CD4-positive, CD25-positive, alpha-beta regulatory T cell (primary cell): Measurements from ENCODE around the gene MBTPS2. TPM values are rescaled to one million over a fixed set of nuclear protein-coding genes. Genes with fewer than 3 reads are reported as not detected.
A peak's percentile ranks its signal among the peaks of the same experiment; 100 is the strongest.

Source experiments
- ATAC-seq, 2 donors: fragments of 150-1000 bp; cut with Tn5 transposase; one replicate each; pipeline ENCODE4 v1.10.0; 2021; ENCODE audit warnings: low read depth in 2 of 2, moderate number of reproducible peaks in 2 of 2, moderate library complexity in 1 of 2
- DNase-seq, 3 donors: peaks; one replicate each; pipeline versions ENCODE4 v3.0.0 to v3.0.0-alpha.2; 2012 to 2022; ENCODE audit warnings: mixed read lengths in 1 of 3
- H3K27ac ChIP-seq: one replicate; pipeline ENCODE4 v1.7.0; 2013; ENCODE audit warnings: mild to moderate bottlenecking, low read length; ENCODE audit not compliant: insufficient read depth, poor library complexity, severe bottlenecking
- H3K27me3 ChIP-seq: one replicate; pipeline ENCODE4 v1.7.0; 2013; ENCODE audit warnings: low read length; ENCODE audit not compliant: control insufficient read depth, insufficient read depth
- H3K36me3 ChIP-seq: one replicate; pipeline ENCODE4 v1.7.0; 2013; ENCODE audit warnings: mild to moderate bottlenecking, low read length, moderate library complexity; ENCODE audit not compliant: control insufficient read depth, insufficient read depth
- H3K4me1 ChIP-seq: 2 replicates; pipeline ENCODE4 v1.7.0; 2013; ENCODE audit warnings: mild to moderate bottlenecking, low read length; ENCODE audit not compliant: insufficient read depth, control insufficient read depth, poor library complexity, severe bottlenecking
- H3K4me3 ChIP-seq: one replicate; pipeline ENCODE4 v1.7.0; 2013; ENCODE audit warnings: low read depth, mild to moderate bottlenecking, low read length, moderate library complexity
- H3K9me3 ChIP-seq, 2 experiments: 1 replicate in 1 of 2; 2 replicates in 1 of 2; pipeline ENCODE4 v1.7.0; 2013; ENCODE audit warnings: low read length in 2 of 2, mild to moderate bottlenecking in 1 of 2, moderate library complexity in 1 of 2; ENCODE audit not compliant: control insufficient read depth in 2 of 2
- H3K27ac Mint-ChIP-seq, 3 donors: one replicate each; pipeline ENCODE4 v1.8.0; 2020 to 2022; ENCODE audit warnings: mild to moderate bottlenecking in 3 of 3, mixed read lengths in 3 of 3, moderate library complexity in 2 of 3
- H3K27me3 Mint-ChIP-seq: one replicate; pipeline ENCODE4 v1.8.0; 2022; ENCODE audit warnings: mild to moderate bottlenecking, mixed read lengths
- H3K36me3 Mint-ChIP-seq: one replicate; pipeline ENCODE4 v1.8.0; 2020; ENCODE audit warnings: mixed read lengths
- H3K4me1 Mint-ChIP-seq, 4 donors: one replicate each; pipeline ENCODE4 v1.8.0; 2020 to 2022; ENCODE audit warnings: mixed read lengths in 4 of 4, mild to moderate bottlenecking in 1 of 4
- H3K4me3 Mint-ChIP-seq, 4 donors: one replicate each; pipeline ENCODE4 v1.8.0; 2020 to 2022; ENCODE audit warnings: mild to moderate bottlenecking in 4 of 4, mixed read lengths in 4 of 4, moderate library complexity in 3 of 4
- H3K9me3 Mint-ChIP-seq, 7 donors: one replicate each; pipeline ENCODE4 v1.8.0; 2020 to 2022; ENCODE audit warnings: mixed read lengths in 7 of 7, mild to moderate bottlenecking in 3 of 7, moderate library complexity in 2 of 7
- polyA plus RNA-seq, 4 donors: library from polyadenylated mRNA; unstranded; fragments of 300-500 nt; fragmentation: Illumina TruSeq; gene quantifications; one replicate each; pipeline ENCODE4 v1.2.3, GENCODE V29; 2021
- total RNA-seq: library from RNA; stranded (reverse); gene quantifications from one replicate; pipeline ENCODE4 v1.2.3, GENCODE V29; 2022

MBTPS2 gene
- 4.6 TPM for total RNA-seq
- 1 to 10 TPM; 4.8 to 6.0 (median 5.0) TPM for polyA plus RNA-seq

DNA sequence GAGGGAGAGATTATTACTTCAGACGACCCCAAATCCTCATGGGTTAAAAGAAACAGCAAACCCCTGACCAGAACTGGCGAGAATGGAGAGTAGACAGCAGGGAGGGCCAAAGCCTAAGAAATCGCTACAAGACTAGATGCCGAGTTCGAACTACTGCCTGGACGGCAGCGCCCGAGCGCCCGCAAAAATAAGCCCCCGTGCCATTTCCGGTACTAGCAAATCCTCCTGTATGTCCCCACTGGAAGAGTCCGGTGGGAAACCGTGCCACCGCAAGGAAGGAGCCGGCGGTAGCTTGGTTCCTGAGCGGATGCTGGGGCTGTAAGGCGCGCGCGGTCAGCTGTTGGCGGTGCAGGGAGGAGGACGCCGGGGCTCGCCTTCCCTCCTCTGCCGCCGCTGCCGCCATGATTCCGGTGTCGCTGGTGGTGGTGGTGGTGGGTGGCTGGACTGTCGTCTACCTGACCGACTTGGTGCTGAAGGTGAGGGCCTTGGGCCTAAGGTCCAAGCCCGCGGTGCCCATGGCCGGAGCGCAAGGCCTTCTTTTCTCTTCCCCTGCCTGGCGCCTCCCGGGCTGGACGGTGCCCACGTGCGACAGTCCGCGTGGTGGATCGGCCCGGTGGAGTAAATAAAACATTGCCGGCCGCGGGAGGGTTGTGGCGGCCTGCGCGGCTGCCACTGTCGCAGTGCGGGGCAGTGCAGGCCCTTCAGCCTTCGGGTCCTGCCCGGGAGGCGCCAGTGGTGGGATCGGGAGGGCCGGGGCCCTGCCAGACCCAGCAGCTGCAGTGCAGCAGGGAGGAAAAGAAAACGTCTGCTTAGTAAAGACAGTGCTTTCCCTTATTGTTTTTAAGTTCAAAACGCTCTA lies at the start of gene MBTPS2:
TSS of gene MBTPS2 (plus strand) at position 284 of the 859 bp plus-strand sequence. CDS start at position 402, 118 bp downstream.
- Histone ChIP-seq H3K36me3 (no peaks in the 10 kb centered on the region), H3K4me1 (no peaks in the 10 kb centered on the region), H3K4me3 (peak within 1 kb of the TSS; percentile 87), H3K27ac (peak within 1 kb of the TSS; percentile 23), H3K27me3 (no peaks in the 10 kb centered on the region), H3K9me3 (no peaks in the 10 kb centered on the region)
- Mint-ChIP-seq H3K27ac (peak within 1 kb of the TSS; percentile 80 to 96 (median 94)), H3K27me3 (peaks cover 4% of the 10 kb centered on the region), H3K36me3 (no peaks in the 10 kb centered on the region), H3K9me3 (no peaks in the 10 kb centered on the region), H3K4me1 (peaks cover 6 to 13% (median 7%) of the 10 kb centered on the region in 4 donors), H3K4me3 (peak within 1 kb of the TSS; percentile 86 to 97 (median 92))
- peak; percentile 68 to 92 (median 78) for DNase-seq
- ATAC-seq, result peak; percentile 92 to 93

- no peaks in the 10 kb centered on the region for H3K36me3 ChIP-seq
- no peak for DNase-seq
- Mint-ChIP-seq H3K4me3 (no peak overlapping the region), H3K9me3 (peaks cover 0 to 11% (median 2%) of the 10 kb centered on the region in 7 donors), H3K27me3 (no peaks in the 10 kb centered on the region), H3K36me3 (no peaks in the 10 kb centered on the region), H3K27ac (no peak overlapping the region), H3K4me1 (no peaks in the 10 kb centered on the region)
- H3K27ac ChIP-seq, result no peak overlapping the region
- H3K4me3 ChIP-seq, result no peak overlapping the region
- no peaks in the 10 kb centered on the region for H3K9me3 ChIP-seq
- no peaks in the 10 kb centered on the region for H3K27me3 ChIP-seq
- ATAC-seq, result no peak
- no peaks in the 10 kb centered on the region for H3K4me1 ChIP-seq
Measured at GRCh38 chrX:21798677-21799219, 40.7 kb upstream of the MBTPS2 start.

DNA sequence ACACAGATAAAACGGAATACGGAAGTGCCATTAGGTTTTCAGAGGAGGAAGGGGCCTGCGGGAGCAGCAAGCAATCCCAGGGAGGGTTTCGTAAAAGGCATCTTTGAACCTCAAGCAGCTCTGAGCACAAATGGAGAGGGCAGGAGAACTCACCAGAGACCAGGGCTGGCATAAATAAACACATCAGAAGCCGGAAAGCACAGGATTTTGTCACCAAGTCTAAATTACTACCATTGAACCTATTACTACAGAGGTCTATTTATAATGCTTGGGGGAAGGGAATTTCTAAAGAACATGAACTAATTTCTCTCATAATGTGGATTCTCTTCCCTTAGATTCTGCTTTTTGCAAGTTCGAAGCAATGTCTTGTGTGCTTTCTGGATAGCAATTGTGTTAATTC lies 39.6 kb upstream of the MBTPS2 start:
- ATAC-seq (no peak), DNase-seq (no peak)
- H3K4me3 ChIP-seq, result no peak overlapping the region
- H3K27me3 ChIP-seq, result no peaks in the 10 kb centered on the region
- H3K4me1 ChIP-seq, result no peaks in the 10 kb centered on the region
- no peak overlapping the region for H3K4me3 Mint-ChIP-seq
- peaks cover 0 to 10% (median 2%) of the 10 kb centered on the region in 7 donors for H3K9me3 Mint-ChIP-seq
- no peak overlapping the region for H3K27ac Mint-ChIP-seq
- no peaks in the 10 kb centered on the region for H3K27me3 Mint-ChIP-seq
- H3K27ac ChIP-seq, result no peak overlapping the region
- no peaks in the 10 kb centered on the region for H3K36me3 ChIP-seq
- H3K9me3 ChIP-seq, result no peaks in the 10 kb centered on the region
- H3K36me3 Mint-ChIP-seq, result no peaks in the 10 kb centered on the region
- no peaks in the 10 kb centered on the region for H3K4me1 Mint-ChIP-seq

GRCh38 chrX:21800344-21800770 lies 39.1 kb upstream of the MBTPS2 start:
- no peaks in the 10 kb centered on the region for H3K4me1 Mint-ChIP-seq
- peaks cover 0 to 7% (median under 1%) of the 10 kb centered on the region in 7 donors for H3K9me3 Mint-ChIP-seq
- no peak for DNase-seq
- H3K27ac ChIP-seq, result no peak overlapping the region
- no peaks in the 10 kb centered on the region for H3K36me3 Mint-ChIP-seq
- no peak overlapping the region for H3K27ac Mint-ChIP-seq
- no peak overlapping the region for H3K4me3 Mint-ChIP-seq
- H3K4me3 ChIP-seq, result no peak overlapping the region
- no peaks in the 10 kb centered on the region for H3K4me1 ChIP-seq
- no peaks in the 10 kb centered on the region for H3K27me3 ChIP-seq
- ATAC-seq, result no peak
- H3K36me3 ChIP-seq, result no peaks in the 10 kb centered on the region
- H3K27me3 Mint-ChIP-seq, result no peaks in the 10 kb centered on the region
- H3K9me3 ChIP-seq, result no peaks in the 10 kb centered on the region

DNA sequence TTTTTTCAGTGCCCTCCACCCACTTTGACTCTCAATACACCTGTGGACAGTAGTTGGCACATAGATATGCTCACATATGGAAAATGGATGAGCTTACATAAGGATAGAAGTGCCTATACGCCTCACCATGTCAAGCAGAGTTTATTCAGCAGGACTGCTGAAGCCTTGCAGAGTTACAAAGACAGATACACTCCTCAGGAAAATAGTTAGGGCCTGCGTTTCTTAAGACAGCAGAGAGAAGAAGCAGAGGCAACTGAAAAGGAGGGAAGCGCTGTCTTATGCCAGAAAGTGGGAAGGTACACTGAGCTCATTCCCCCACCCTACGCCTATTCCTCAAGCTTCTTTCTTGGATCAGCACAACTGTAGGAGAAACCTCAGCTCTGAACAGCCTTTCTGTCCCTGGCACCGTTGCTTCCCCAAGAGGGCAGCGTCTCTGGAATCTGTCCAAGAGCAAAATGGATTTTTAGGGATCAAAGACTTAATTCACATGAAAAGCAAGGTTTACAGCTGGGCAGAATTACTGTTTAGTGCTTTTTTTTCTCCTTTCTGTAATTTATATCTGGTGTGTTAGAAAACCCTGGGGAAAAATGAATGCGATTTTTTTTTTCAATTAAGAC lies 37.3 kb upstream of the MBTPS2 start:
- no peak for DNase-seq
- no peaks in the 10 kb centered on the region for H3K27me3 ChIP-seq
- Mint-ChIP-seq H3K4me1 (no peaks in the 10 kb centered on the region), H3K27ac (no peak overlapping the region), H3K36me3 (no peaks in the 10 kb centered on the region), H3K9me3 (peaks cover 0 to 5% (median 0%) of the 10 kb centered on the region in 7 donors), H3K4me3 (no peak overlapping the region), H3K27me3 (peaks cover 2% of the 10 kb centered on the region)
- H3K27ac ChIP-seq, result no peak overlapping the region
- H3K9me3 ChIP-seq, result no peaks in the 10 kb centered on the region
- H3K4me1 ChIP-seq, result no peaks in the 10 kb centered on the region
- ATAC-seq, result no peak
- no peaks in the 10 kb centered on the region for H3K36me3 ChIP-seq
- no peak overlapping the region for H3K4me3 ChIP-seq

DNA sequence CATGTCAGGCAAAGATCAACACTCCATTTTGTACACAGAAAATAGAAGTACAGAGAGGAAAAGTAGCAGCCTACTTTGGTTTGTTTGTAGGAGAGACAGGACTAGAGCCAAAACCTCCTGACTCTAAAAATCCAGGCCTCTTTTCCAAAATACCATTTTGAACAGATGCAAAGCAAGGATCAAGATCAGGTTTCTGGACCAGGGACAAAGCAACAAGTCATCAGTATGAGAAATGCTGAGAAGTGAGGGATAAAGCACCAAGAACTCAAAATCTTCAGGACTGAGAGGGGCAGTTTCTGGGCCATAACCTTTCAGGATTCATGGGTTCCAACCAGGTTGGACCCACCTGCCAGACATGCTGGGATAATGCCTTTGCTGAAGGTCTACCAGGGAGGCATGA lies 36.6 kb upstream of the MBTPS2 start:
- Histone ChIP-seq H3K36me3 (no peaks in the 10 kb centered on the region), H3K9me3 (no peaks in the 10 kb centered on the region), H3K4me3 (no peak overlapping the region), H3K4me1 (no peaks in the 10 kb centered on the region), H3K27me3 (no peaks in the 10 kb centered on the region), H3K27ac (no peak overlapping the region)
- H3K4me3 Mint-ChIP-seq, result no peak overlapping the region
- H3K4me1 Mint-ChIP-seq, result no peaks in the 10 kb centered on the region
- peaks cover 5% of the 10 kb centered on the region for H3K27me3 Mint-ChIP-seq
- H3K9me3 Mint-ChIP-seq, result peaks cover 0 to 5% (median 0%) of the 10 kb centered on the region in 7 donors
- ATAC-seq, result no peak
- H3K36me3 Mint-ChIP-seq, result no peaks in the 10 kb centered on the region
- no peak overlapping the region for H3K27ac Mint-ChIP-seq
- no peak for DNase-seq

DNA sequence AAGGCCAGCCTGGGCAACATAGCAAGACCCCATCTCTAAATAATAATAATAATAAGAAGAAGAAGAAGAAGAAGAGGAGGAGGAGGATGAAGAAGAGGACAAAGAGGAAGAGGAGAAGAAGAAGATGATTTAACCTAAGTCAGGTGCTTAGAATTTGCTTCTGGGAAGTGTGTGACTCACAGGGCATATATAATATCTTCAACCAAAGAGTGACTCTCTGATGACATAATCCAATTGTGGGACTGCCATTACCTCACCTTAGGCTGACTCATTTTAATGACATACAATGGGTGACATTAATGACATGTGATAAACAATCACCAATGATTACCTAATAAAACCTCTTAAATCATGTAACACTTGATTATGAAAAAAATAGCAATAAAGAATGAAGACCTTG lies 32.7 kb upstream of the MBTPS2 start:
- no peaks in the 10 kb centered on the region for H3K4me1 ChIP-seq

More for the DNA sequence above, 32.7 kb upstream of the MBTPS2 start:
- no peak overlapping the region for H3K27ac ChIP-seq
- no peak for DNase-seq
- H3K27me3 ChIP-seq, result peaks cover 2% of the 10 kb centered on the region
- Mint-ChIP-seq H3K4me1 (no peaks in the 10 kb centered on the region), H3K27me3 (peaks cover 5% of the 10 kb centered on the region), H3K36me3 (no peaks in the 10 kb centered on the region), H3K27ac (no peak overlapping the region), H3K9me3 (no peaks in the 10 kb centered on the region), H3K4me3 (no peak overlapping the region)
- H3K36me3 ChIP-seq, result no peaks in the 10 kb centered on the region
- H3K4me3 ChIP-seq, result no peak overlapping the region
- no peaks in the 10 kb centered on the region for H3K9me3 ChIP-seq
- ATAC-seq, result no peak
